ENCODE data around the gene SFMBT2.
"Not testable (repeated sequence)": the region's sequence is repeated elsewhere in the genome, so short reads cannot be mapped to it uniquely, and the experiment has no call there.

Gene SFMBT2

DNA sequence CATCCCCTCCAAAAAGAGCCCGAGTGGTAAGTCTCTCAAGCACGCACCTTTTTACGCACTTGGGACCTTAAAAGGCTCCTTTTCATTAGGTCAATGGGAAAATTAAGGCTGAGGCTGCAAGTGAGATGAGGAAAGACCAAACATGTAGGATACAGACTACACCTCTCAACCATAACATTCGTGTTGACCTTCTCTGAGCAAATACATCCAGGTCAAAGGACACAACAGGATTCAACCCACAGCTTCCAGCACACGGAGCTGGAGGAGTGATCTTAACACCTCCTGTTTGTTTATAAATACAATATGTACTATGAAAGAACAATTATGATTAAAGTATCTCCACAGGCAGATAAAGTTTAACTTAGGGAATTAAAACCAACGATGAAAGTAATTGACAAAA is 9.7 kb downstream of the SFMBT2 start:
- no peak for DNase-seq (ENCODE audit: low read depth, low spot score)
- TF ChIP-seq SUZ12 (IDR thresholded peaks at IDR 0.05; ENCODE audit: extremely low read depth, insufficient read depth, insufficient read length): no peak
- no peak for TF ChIP-seq YY1 (IDR thresholded peaks at IDR 0.05; ENCODE audit: insufficient read depth, insufficient read length)
- no peak for TF ChIP-seq ZNF274 (IDR thresholded peaks at IDR 0.05; ENCODE audit: low read depth, low read length)
- no peaks in the 10 kb centered on the region for H3K9me3 ChIP-seq (ENCODE audit: insufficient read depth, low read length)
- no peaks in the 10 kb centered on the region for H3K36me3 ChIP-seq (ENCODE audit: insufficient read depth, insufficient read length, low read length)
- H3K4me1 ChIP-seq (ENCODE audit: insufficient read depth, insufficient read length): no peaks in the 10 kb centered on the region
- H3K27me3 ChIP-seq (ENCODE audit: insufficient read depth, insufficient read length): no peaks in the 10 kb centered on the region
- no peak overlapping the region for H3K9ac ChIP-seq (ENCODE audit: insufficient read length, low read depth)
- H3K4me3 ChIP-seq (ENCODE audit: insufficient read length, low read depth): no peak overlapping the region

- H3K9me3 ChIP-seq (ENCODE audit: insufficient read depth, low read length): no peaks in the 10 kb centered on the region
- H3K9ac ChIP-seq (ENCODE audit: insufficient read length, low read depth): no peak overlapping the region
- no peaks in the 10 kb centered on the region for H3K4me1 ChIP-seq (ENCODE audit: insufficient read depth, insufficient read length)
- no peak for DNase-seq (ENCODE audit: low read depth, low spot score)
- no peaks in the 10 kb centered on the region for H3K27me3 ChIP-seq (ENCODE audit: insufficient read depth, insufficient read length)
- H3K36me3 ChIP-seq (ENCODE audit: insufficient read depth, insufficient read length, low read length): no peaks in the 10 kb centered on the region
- H3K4me3 ChIP-seq (ENCODE audit: insufficient read length, low read depth): no peak overlapping the region
- no peak for TF ChIP-seq YY1 (IDR thresholded peaks at IDR 0.05; ENCODE audit: insufficient read depth, insufficient read length)
- no peak for TF ChIP-seq ZNF274 (IDR thresholded peaks at IDR 0.05; ENCODE audit: low read depth, low read length)
- TF ChIP-seq SUZ12 (IDR thresholded peaks at IDR 0.05; ENCODE audit: extremely low read depth, insufficient read depth, insufficient read length): no peak
Observed at GRCh38 chr10:7400068-7400715, 10.6 kb downstream of the SFMBT2 start.

DNA sequence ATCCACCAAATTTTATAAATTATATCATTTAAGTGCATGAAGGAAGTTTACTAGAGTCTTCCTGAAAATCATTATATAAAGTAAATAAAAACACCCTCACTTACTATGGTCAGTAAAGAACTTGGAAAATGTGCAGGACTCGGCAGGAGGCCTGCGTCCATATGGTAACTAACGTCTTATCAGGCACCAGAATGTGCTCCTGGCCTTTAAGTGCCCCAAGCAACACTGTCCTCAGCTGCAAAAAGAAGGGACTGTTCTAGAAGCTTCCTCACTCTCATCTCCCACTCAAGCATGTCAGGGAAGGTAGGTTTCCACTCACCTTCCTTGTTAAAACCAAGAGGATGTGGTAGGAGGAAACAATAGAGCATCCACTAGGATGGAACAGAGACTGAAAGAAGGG is 11.3 kb downstream of the SFMBT2 start:
- Histone ChIP-seq H3K36me3 (ENCODE audit: insufficient read depth, insufficient read length, low read length) (no peaks in the 10 kb centered on the region), H3K4me3 (ENCODE audit: insufficient read length, low read depth) (no peak overlapping the region), H3K4me1 (ENCODE audit: insufficient read depth, insufficient read length) (no peaks in the 10 kb centered on the region), H3K27me3 (ENCODE audit: insufficient read depth, insufficient read length) (no peaks in the 10 kb centered on the region), H3K9me3 (ENCODE audit: insufficient read depth, low read length) (no peaks in the 10 kb centered on the region), H3K9ac (ENCODE audit: insufficient read length, low read depth) (no peak overlapping the region)
- no peak for DNase-seq (ENCODE audit: low read depth, low spot score)
- no peak for TF ChIP-seq ZNF274 (IDR thresholded peaks at IDR 0.05; ENCODE audit: low read depth, low read length)

DNA sequence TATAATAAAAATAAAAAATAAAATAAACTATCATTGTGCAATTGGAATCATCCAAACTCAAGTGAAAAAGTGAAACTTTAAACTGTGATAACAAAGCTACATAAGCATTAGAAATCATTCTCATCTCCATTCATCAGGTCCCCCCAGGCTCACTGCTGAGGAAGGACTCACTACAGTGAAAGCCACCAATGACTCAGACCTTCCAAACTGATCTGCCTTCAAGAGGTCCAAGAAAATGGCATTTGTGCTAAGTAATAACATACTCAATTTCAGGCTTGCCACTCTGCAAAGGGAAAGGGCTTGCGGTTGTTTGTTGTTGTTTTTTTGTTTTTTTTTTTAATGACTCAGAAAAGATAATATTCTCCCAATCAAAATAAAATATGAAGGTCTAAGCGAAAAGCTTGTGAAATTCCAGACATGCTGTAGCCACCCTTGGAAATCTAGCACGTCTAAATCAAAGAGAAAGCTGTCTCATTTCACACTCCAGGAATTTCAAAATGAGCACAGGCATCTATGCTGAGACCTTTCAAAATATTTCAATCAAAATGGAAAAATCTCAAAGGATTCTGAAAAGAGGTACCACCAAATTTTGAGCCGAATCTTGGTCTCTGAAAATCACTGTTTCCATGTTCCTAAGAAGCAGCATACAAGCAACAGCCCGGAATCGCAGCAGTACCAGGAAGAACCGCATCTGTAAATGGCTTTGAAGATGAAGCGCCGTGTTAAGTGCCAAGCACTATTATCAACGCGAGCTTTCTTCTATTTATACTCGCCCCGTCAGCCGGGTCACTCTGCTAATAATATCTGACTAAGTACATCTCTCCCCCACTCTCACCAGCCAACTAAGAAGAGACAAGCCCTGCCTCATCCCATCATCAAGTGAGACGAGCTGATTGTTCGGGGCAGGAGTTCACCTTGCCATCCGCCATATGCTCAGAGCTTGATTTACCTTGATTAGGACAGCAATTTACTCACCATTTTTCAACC is 13.5 kb downstream of the SFMBT2 start:
- Histone ChIP-seq H3K36me3 (ENCODE audit: insufficient read depth, insufficient read length, low read length) (no peaks in the 10 kb centered on the region), H3K27me3 (ENCODE audit: insufficient read depth, insufficient read length) (no peaks in the 10 kb centered on the region), H3K9me3 (ENCODE audit: insufficient read depth, low read length) (no peaks in the 10 kb centered on the region), H3K4me1 (ENCODE audit: insufficient read depth, insufficient read length) (no peaks in the 10 kb centered on the region), H3K4me3 (ENCODE audit: insufficient read length, low read depth) (no peak overlapping the region), H3K9ac (ENCODE audit: insufficient read length, low read depth) (no peak overlapping the region)
- TF ChIP-seq SUZ12 (IDR thresholded peaks at IDR 0.05; ENCODE audit: extremely low read depth, insufficient read depth, insufficient read length) (no peak), ZNF274 (IDR thresholded peaks at IDR 0.05; ENCODE audit: low read depth, low read length) (no peak), YY1 (IDR thresholded peaks at IDR 0.05; ENCODE audit: insufficient read depth, insufficient read length) (no peak)
- DNase-seq (ENCODE audit: low read depth, low spot score): no peak

GRCh38 chr10:7392301-7392700 is 18.5 kb downstream of the SFMBT2 start:
- not testable (repeated sequence) for H3K36me3 ChIP-seq (ENCODE audit: insufficient read depth, insufficient read length, low read length); H3K9ac ChIP-seq (ENCODE audit: insufficient read length, low read depth); H3K4me1 ChIP-seq (ENCODE audit: insufficient read depth, insufficient read length); H3K4me3 ChIP-seq (ENCODE audit: insufficient read length, low read depth); DNase-seq (ENCODE audit: low read depth, low spot score); H3K27me3 ChIP-seq (ENCODE audit: insufficient read depth, insufficient read length); H3K9me3 ChIP-seq (ENCODE audit: insufficient read depth, low read length)

DNA sequence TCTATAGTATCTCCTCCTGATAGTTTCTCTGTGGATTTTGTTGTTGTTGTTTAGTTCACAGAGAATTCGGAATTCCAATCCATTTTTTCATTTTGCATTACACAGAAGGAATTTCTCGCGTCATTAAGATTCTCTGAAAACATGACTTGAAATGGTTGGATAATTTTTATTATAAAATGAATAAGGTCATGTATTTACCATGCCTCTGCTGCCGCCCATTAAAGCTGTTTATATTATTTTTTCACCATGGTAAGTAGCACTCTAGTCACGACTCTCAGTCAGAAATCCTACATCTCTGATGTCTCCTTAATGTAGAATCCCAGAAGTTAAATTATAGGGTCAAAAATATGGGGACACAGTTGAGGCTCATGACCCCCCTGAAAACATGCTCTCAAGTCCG is 19.1 kb downstream of the SFMBT2 start:
- Histone ChIP-seq H3K4me3 (ENCODE audit: insufficient read length, low read depth) (no peak overlapping the region), H3K9ac (ENCODE audit: insufficient read length, low read depth) (no peak overlapping the region), H3K4me1 (ENCODE audit: insufficient read depth, insufficient read length) (no peaks in the 10 kb centered on the region), H3K27me3 (ENCODE audit: insufficient read depth, insufficient read length) (no peaks in the 10 kb centered on the region), H3K36me3 (ENCODE audit: insufficient read depth, insufficient read length, low read length) (no peaks in the 10 kb centered on the region), H3K9me3 (ENCODE audit: insufficient read depth, low read length) (no peaks in the 10 kb centered on the region)
- DNase-seq (ENCODE audit: low read depth, low spot score): no peak
- TF ChIP-seq SUZ12 (IDR thresholded peaks at IDR 0.05; ENCODE audit: extremely low read depth, insufficient read depth, insufficient read length) (no peak), ZNF274 (IDR thresholded peaks at IDR 0.05; ENCODE audit: low read depth, low read length) (no peak), YY1 (IDR thresholded peaks at IDR 0.05; ENCODE audit: insufficient read depth, insufficient read length) (no peak)

DNA sequence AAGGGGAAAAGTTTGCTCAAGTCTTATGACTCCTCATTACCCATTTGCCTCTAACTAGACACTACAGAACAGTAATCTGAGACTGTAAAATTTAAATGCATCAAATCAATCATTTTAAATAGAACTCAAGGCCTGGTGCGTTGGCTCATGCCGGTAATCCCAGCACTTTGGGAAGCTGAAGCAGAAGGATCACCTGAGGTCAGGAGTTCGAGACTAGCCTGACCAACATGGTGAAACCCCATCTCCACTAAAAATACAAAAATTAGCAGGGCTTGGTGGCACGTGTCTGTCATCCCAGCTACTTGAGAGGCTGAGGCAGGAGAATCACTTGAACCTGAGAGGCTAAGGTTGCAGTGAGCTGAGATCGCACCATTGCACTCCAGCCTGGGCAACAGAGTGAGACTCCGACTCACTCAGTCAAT is 20.1 kb downstream of the SFMBT2 start:
- DNase-seq (ENCODE audit: low read depth, low spot score); H3K4me1 ChIP-seq (ENCODE audit: insufficient read depth, insufficient read length); H3K9ac ChIP-seq (ENCODE audit: insufficient read length, low read depth); H3K27me3 ChIP-seq (ENCODE audit: insufficient read depth, insufficient read length); H3K36me3 ChIP-seq (ENCODE audit: insufficient read depth, insufficient read length, low read length); H3K9me3 ChIP-seq (ENCODE audit: insufficient read depth, low read length); H3K4me3 ChIP-seq (ENCODE audit: insufficient read length, low read depth): not testable (repeated sequence)

Measured in NT2/D1 (cell line).